ENCODE measurements around the gene CAMKK1. TPM values are rescaled to one million over a fixed set of nuclear protein-coding genes. Genes with fewer than 3 reads are reported as not detected.

Gene CAMKK1
- total RNA-seq, 2 donors from 2014 or later, result 3.8 to 6.3 TPM

DNA sequence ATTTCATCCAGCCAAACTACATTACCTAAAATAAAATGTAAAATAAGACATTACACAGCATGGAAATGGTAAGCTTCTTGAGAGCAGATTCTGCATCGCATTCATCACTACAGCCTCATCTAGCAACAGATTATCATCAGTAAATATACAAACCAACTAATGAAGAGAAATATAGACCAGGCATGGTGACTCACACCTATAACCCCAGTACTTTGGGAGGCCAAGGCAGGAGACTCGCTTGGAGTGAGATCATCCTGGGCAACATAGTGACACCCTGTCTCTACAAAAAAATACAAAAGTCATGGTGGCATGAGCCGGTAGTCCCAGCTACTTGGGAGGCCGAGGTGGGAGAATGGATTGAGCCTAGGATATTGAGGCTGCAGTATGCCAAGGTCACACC is 66.7 kb downstream of the CAMKK1 start:
- Histone ChIP-seq H3K9me3 (ENCODE audit: control insufficient read depth, low read length) (no peaks in the 10 kb centered on the region), H3K27ac (ENCODE audit: low read depth, low read length) (no peak overlapping the region), H3K27me3 (ENCODE audit: control insufficient read depth, insufficient read depth, low read length, poor library complexity, severe bottlenecking) (no peaks in the 10 kb centered on the region), H3K4me1 (ENCODE audit: control insufficient read depth, insufficient read depth, low read length) (no peaks in the 10 kb centered on the region), H3K4me3 (ENCODE audit: low read length) (no peak overlapping the region), H3K9ac (ENCODE audit: extremely low read depth, low read length, poor library complexity, severe bottlenecking) (no peak overlapping the region), H3K36me3 (ENCODE audit: control insufficient read depth, insufficient read depth, low read length) (peaks cover 82% of the 10 kb centered on the region)
- TF ChIP-seq, protein P1, sequence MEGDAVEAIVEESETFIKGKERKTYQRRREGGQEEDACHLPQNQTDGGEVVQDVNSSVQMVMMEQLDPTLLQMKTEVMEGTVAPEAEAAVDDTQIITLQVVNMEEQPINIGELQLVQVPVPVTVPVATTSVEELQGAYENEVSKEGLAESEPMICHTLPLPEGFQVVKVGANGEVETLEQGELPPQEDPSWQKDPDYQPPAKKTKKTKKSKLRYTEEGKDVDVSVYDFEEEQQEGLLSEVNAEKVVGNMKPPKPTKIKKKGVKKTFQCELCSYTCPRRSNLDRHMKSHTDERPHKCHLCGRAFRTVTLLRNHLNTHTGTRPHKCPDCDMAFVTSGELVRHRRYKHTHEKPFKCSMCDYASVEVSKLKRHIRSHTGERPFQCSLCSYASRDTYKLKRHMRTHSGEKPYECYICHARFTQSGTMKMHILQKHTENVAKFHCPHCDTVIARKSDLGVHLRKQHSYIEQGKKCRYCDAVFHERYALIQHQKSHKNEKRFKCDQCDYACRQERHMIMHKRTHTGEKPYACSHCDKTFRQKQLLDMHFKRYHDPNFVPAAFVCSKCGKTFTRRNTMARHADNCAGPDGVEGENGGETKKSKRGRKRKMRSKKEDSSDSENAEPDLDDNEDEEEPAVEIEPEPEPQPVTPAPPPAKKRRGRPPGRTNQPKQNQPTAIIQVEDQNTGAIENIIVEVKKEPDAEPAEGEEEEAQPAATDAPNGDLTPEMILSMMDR (conservative IDR thresholded peaks at IDR 0.05), result no peak
- H3K4me1 Mint-ChIP-seq, result no peaks in the 10 kb centered on the region
- no peaks in the 10 kb centered on the region for H3K9me3 Mint-ChIP-seq
- DNase-seq, result no peak
- 97 to 98% methylated on average over 3 to 4 of the region's 4 CpGs for WGBS, 2 experiments (ENCODE audit: insufficient coverage in 1 of 2, insufficient read length in 1 of 2)
- no peak overlapping the region for H3K27ac Mint-ChIP-seq
- no peak overlapping the region for H3K4me3 Mint-ChIP-seq
- H3K27me3 Mint-ChIP-seq (ENCODE audit: insufficient read depth), result no peaks in the 10 kb centered on the region
- H3K36me3 Mint-ChIP-seq (ENCODE audit: low read depth), result peaks cover 74% of the 10 kb centered on the region

DNA sequence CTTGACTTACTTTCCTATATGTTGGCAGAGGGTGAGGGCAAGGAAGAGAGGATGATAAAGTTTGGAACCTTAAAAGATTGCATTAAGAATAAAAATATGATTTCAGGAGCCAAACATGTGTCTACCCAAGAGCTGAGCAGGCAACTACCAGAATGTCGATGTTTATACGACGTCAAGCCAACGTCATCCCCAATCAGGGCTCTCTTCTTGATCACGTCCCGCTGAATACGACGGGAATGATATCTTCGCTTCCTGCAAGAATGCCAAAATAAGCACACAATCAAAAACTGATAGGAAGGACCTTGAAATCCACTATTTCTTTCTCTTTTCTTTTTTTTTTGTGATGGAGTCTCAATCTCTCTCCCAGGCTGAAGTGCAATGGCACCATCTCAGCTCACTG is 71.8 kb downstream of the CAMKK1 start:
- TF ChIP-seq, protein P1 (conservative IDR thresholded peaks at IDR 0.05), result no peak
- 96 to 100% methylated on average over 8 to 9 of the region's 9 CpGs for WGBS, 2 experiments (ENCODE audit: insufficient coverage in 1 of 2, insufficient read length in 1 of 2)
- Mint-ChIP-seq H3K4me3 (no peak overlapping the region), H3K9me3 (no peaks in the 10 kb centered on the region), H3K4me1 (no peaks in the 10 kb centered on the region), H3K27me3 (ENCODE audit: insufficient read depth) (no peaks in the 10 kb centered on the region), H3K27ac (no peak overlapping the region), H3K36me3 (ENCODE audit: low read depth) (peaks cover 69% of the 10 kb centered on the region)
- no peak for DNase-seq
- no peaks in the 10 kb centered on the region for H3K4me1 ChIP-seq (ENCODE audit: control insufficient read depth, insufficient read depth, low read length)
- H3K27ac ChIP-seq (ENCODE audit: low read depth, low read length), result no peak overlapping the region
- no peak overlapping the region for H3K4me3 ChIP-seq (ENCODE audit: low read length)
- peaks cover 93% of the 10 kb centered on the region for H3K36me3 ChIP-seq (ENCODE audit: control insufficient read depth, insufficient read depth, low read length)
- no peaks in the 10 kb centered on the region for H3K27me3 ChIP-seq (ENCODE audit: control insufficient read depth, insufficient read depth, low read length, poor library complexity, severe bottlenecking)
- no peaks in the 10 kb centered on the region for H3K9me3 ChIP-seq (ENCODE audit: control insufficient read depth, low read length)
- H3K9ac ChIP-seq (ENCODE audit: extremely low read depth, low read length, poor library complexity, severe bottlenecking), result no peak overlapping the region

DNA sequence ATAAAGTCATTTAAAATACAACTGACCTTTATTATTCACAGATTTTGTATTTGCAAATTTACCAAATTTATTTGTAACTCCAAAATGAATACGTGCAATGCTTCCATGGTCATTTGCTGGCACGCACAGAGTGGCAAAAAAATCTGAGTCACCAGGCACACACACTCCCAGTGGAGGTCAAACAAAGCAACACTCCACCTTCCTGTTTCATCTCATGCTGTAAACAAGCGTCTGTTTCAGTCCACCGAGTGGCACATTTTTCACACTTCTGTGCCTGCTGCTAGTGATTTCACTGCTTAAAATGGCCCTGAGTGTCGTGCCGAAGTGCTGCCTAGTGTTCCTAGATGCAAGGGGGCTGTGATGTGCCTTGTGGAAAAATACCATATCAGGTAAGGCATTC is 74.1 kb downstream of the CAMKK1 start:
- no peak overlapping the region for H3K4me3 Mint-ChIP-seq
- no peak overlapping the region for H3K27ac Mint-ChIP-seq
- no peaks in the 10 kb centered on the region for H3K27me3 Mint-ChIP-seq (ENCODE audit: insufficient read depth)
- no peaks in the 10 kb centered on the region for H3K9me3 ChIP-seq (ENCODE audit: control insufficient read depth, low read length)
- no peak overlapping the region for H3K9ac ChIP-seq (ENCODE audit: extremely low read depth, low read length, poor library complexity, severe bottlenecking)
- no peak overlapping the region for H3K27ac ChIP-seq (ENCODE audit: low read depth, low read length)
- H3K36me3 ChIP-seq (ENCODE audit: control insufficient read depth, insufficient read depth, low read length), result peaks cover 88% of the 10 kb centered on the region
- no peak for DNase-seq
- H3K4me3 ChIP-seq (ENCODE audit: low read length), result no peak overlapping the region
- no peaks in the 10 kb centered on the region for H3K4me1 Mint-ChIP-seq
- no peaks in the 10 kb centered on the region for H3K4me1 ChIP-seq (ENCODE audit: control insufficient read depth, insufficient read depth, low read length)
- H3K36me3 Mint-ChIP-seq (ENCODE audit: low read depth), result peaks cover 70% of the 10 kb centered on the region
- 93 to 95% methylated on average over 6 of the region's 6 CpGs for whole genome bisulfite sequencing, 2 experiments (ENCODE audit: insufficient coverage in 1 of 2, insufficient read length in 1 of 2)
- H3K27me3 ChIP-seq (ENCODE audit: control insufficient read depth, insufficient read depth, low read length, poor library complexity, severe bottlenecking), result no peaks in the 10 kb centered on the region
- TF ChIP-seq, protein P1 (conservative IDR thresholded peaks at IDR 0.05), result no peak
- H3K9me3 Mint-ChIP-seq, result no peaks in the 10 kb centered on the region
